IMR-90 (cell line): ENCODE results near the gene KCNJ16. TPM values are rescaled to one million over a fixed set of nuclear protein-coding genes. Genes with fewer than 3 reads are reported as not detected.

Source experiments
- ATAC-seq: fragments of 200-7000 bp; cut with Tn5 transposase; 2 replicates; pipeline ENCODE4 v1.9.1; 2020; ENCODE audit warnings: low read depth, mild to moderate bottlenecking, moderate library complexity
- BruUV-seq: library from RNA; stranded (reverse); fragments of 400-500 nt; replicated peaks from 2 replicates; lab custom pipeline; 2021; lab: Mats Ljungman, UMichigan
- CTCF ChIA-PET: fragments of 300-600 bp; formaldehyde crosslinking; extraction: SDS; loops from one replicate; lab custom pipeline; 2021; ENCODE audit warnings: antibody characterized with exemption; lab: Yijun Ruan, JAX
- POLR2A ChIA-PET: fragments of 300-600 bp; sonication (Branson Sonifier 250); formaldehyde crosslinking; loops from one replicate; lab custom pipeline; 2022; ENCODE audit warnings: antibody characterized with exemption; ENCODE audit not compliant: unreplicated experiment; lab: Charles Lee
- DNase-seq: peaks from one replicate; pipeline ENCODE4 v3.0.0; 2013
- H2AFZ ChIP-seq: replicated peaks from 2 replicates; pipeline ENCODE3; 2013; ENCODE audit warnings: low read length, mild to moderate bottlenecking; ENCODE audit not compliant: poor library complexity
- H2AK5ac ChIP-seq: 2 replicates; pipeline ENCODE4 v1.6.1; 2013; ENCODE audit warnings: low read depth, low read length, inconsistent platforms
- H2AK9ac ChIP-seq: replicated peaks from 2 replicates; pipeline ENCODE3; 2013; ENCODE audit warnings: mild to moderate bottlenecking, low read depth, low read length, moderate library complexity; ENCODE audit not compliant: poor library complexity
- H2BK120ac ChIP-seq: 2 replicates; pipeline ENCODE4 v1.6.1; 2013; ENCODE audit warnings: low read depth, low read length, inconsistent platforms
- H2BK15ac ChIP-seq: 3 replicates; pipeline ENCODE4 v1.6.1; 2013; ENCODE audit warnings: low read depth, low read length, inconsistent platforms
- H2BK20ac ChIP-seq: 2 replicates; pipeline ENCODE4 v1.6.1; 2013; ENCODE audit warnings: low read depth, mild to moderate bottlenecking, inconsistent platforms, low read length, moderate library complexity
- H2BK5ac ChIP-seq: 2 replicates; pipeline ENCODE4 v1.6.1; 2013; ENCODE audit warnings: mild to moderate bottlenecking, low read depth, low read length, inconsistent platforms; ENCODE audit not compliant: poor library complexity, severe bottlenecking
- H3K14ac ChIP-seq: replicated peaks from 2 replicates; pipeline ENCODE4 v1.6.1; 2013; ENCODE audit warnings: low read depth, low read length, inconsistent platforms
- H3K18ac ChIP-seq: 2 replicates; pipeline ENCODE4 v1.6.1; 2013; ENCODE audit warnings: low read depth, low read length, control low read depth
- H3K23ac ChIP-seq: 2 replicates; pipeline ENCODE4 v1.6.1; 2013; ENCODE audit warnings: low read depth, low read length, inconsistent platforms
- H3K27ac ChIP-seq: 2 replicates; pipeline ENCODE4 v1.5.1; 2013; ENCODE audit warnings: mild to moderate bottlenecking, control low read depth, low read length; ENCODE audit not compliant: insufficient read depth
- H3K27me3 ChIP-seq: 2 replicates; pipeline ENCODE4 v1.6.1; 2013; ENCODE audit warnings: low read length; ENCODE audit not compliant: control insufficient read depth, insufficient read depth
- H3K36me3 ChIP-seq: 2 replicates; pipeline ENCODE4 v1.6.1; 2013; ENCODE audit warnings: low read length, mixed read lengths; ENCODE audit not compliant: control insufficient read depth, insufficient read depth
- H3K4ac ChIP-seq: 2 replicates; pipeline ENCODE4 v1.6.1; 2013; ENCODE audit warnings: low read depth, low read length, inconsistent platforms
- H3K4me1 ChIP-seq: 2 replicates; pipeline ENCODE4 v1.6.1; 2013; ENCODE audit warnings: low read length, mixed read lengths; ENCODE audit not compliant: control insufficient read depth, insufficient read depth
- H3K4me2 ChIP-seq: 2 replicates; pipeline ENCODE4 v1.6.1; 2013; ENCODE audit warnings: low read depth, mild to moderate bottlenecking, control low read depth, low read length, moderate library complexity
- H3K4me3 ChIP-seq: 2 replicates; pipeline ENCODE4 v1.5.1; 2013; ENCODE audit warnings: low read depth, mild to moderate bottlenecking, control low read depth, low read length, moderate library complexity; ENCODE audit not compliant: insufficient read depth
- H3K56ac ChIP-seq: 2 replicates; pipeline ENCODE4 v1.6.1; 2013; ENCODE audit warnings: low read length, inconsistent platforms; ENCODE audit not compliant: insufficient read depth; ENCODE audit errors: extremely low read depth
- H3K79me1 ChIP-seq, 2 experiments: 2 replicates each; pipeline ENCODE4 v1.6.1; 2013; ENCODE audit warnings: low read length in 2 of 2, inconsistent platforms in 1 of 2, low read depth in 1 of 2
- H3K9ac ChIP-seq: 2 replicates; pipeline ENCODE4 v1.6.1; 2013; ENCODE audit warnings: low read depth, low read length, control low read depth
- H3K9me1 ChIP-seq: 2 replicates; pipeline ENCODE4 v1.6.1; 2013; ENCODE audit warnings: low read length, inconsistent platforms; ENCODE audit not compliant: insufficient read depth
- H3K9me3 ChIP-seq: 2 replicates; pipeline ENCODE4 v1.6.1; 2013; ENCODE audit warnings: low read length; ENCODE audit not compliant: control insufficient read depth, insufficient read depth
- H4K20me1 ChIP-seq: 2 replicates; pipeline ENCODE4 v1.6.1; 2013; ENCODE audit warnings: low read length, inconsistent platforms; ENCODE audit not compliant: insufficient read depth
- H4K5ac ChIP-seq: 2 replicates; pipeline ENCODE4 v1.6.1; 2013; ENCODE audit warnings: mild to moderate bottlenecking, low read depth, low read length, control low read depth
- H4K8ac ChIP-seq, 2 experiments: 2 replicates each; pipeline ENCODE4 v1.6.1; 2013; ENCODE audit warnings: low read depth in 2 of 2, low read length in 2 of 2, control low read depth in 1 of 2, inconsistent platforms in 1 of 2
- H4K91ac ChIP-seq: 2 replicates; pipeline ENCODE4 v1.6.1; 2013; ENCODE audit warnings: low read depth, low read length, inconsistent platforms; ENCODE audit not compliant: insufficient read depth
- CEBPB ChIP-seq: IDR thresholded peaks from 2 replicates; pipeline ENCODE4 v1.6.1; 2012; ENCODE audit warnings: low read depth, low read length, improper control_type of control experiment
- CHD1 ChIP-seq: IDR thresholded peaks from 2 replicates; pipeline ENCODE4 v1.6.1; 2012; ENCODE audit warnings: low read depth, low read length, improper control_type of control experiment
- FOS ChIP-seq: fragments of 150-350 bp; IDR thresholded peaks from 2 replicates; pipeline ENCODE4 v1.6.1; 2016; ENCODE audit warnings: low read depth, low read length
- MAFK ChIP-seq: IDR thresholded peaks from 2 replicates; pipeline ENCODE4 v1.6.1; 2012; ENCODE audit warnings: low read depth, low read length, improper control_type of control experiment
- MAZ ChIP-seq: IDR thresholded peaks from 2 replicates; pipeline ENCODE4 v1.6.1; 2012; ENCODE audit warnings: low read depth, mild to moderate bottlenecking, low read length, improper control_type of control experiment, moderate library complexity, borderline replicate concordance
- MXI1 ChIP-seq: IDR thresholded peaks from 2 replicates; pipeline ENCODE4 v1.6.1; 2012; ENCODE audit warnings: low read depth, mild to moderate bottlenecking, low read length, moderate library complexity, borderline replicate concordance
- NFE2L2 ChIP-seq: fragments of 150-350 bp; IDR thresholded peaks from 2 replicates; pipeline ENCODE4 v1.6.1; 2016; ENCODE audit warnings: low read depth, mild to moderate bottlenecking, low read length
- POLR2A ChIP-seq: IDR thresholded peaks from 2 replicates; pipeline ENCODE4 v1.6.1; 2012; ENCODE audit warnings: mild to moderate bottlenecking, low read depth, low read length
- RAD21 ChIP-seq: IDR thresholded peaks from 2 replicates; pipeline ENCODE4 v1.6.1; 2012; ENCODE audit warnings: low read length, improper control_type of control experiment
- RCOR1 ChIP-seq: IDR thresholded peaks from 2 replicates; pipeline ENCODE4 v1.6.1; 2012; ENCODE audit warnings: mild to moderate bottlenecking, low read length, improper control_type of control experiment; ENCODE audit not compliant: insufficient replicate concordance
- SMC3 ChIP-seq: fragments of 150-350 bp; IDR thresholded peaks from 2 replicates; pipeline ENCODE4 v1.6.1; 2016; ENCODE audit warnings: low read depth, mild to moderate bottlenecking, antibody characterized with exemption, low read length, moderate library complexity
- WGBS, 2 experiments: methylation state at CpG; one replicate each; pipeline versions ENCODE4 v1.1.5 to v1.1.7; 2013; ENCODE audit warnings: missing lambda C conversion rate in 2 of 2; ENCODE audit not compliant: insufficient read length in 1 of 2; ENCODE audit errors: extremely low coverage in 2 of 2; 5-methylcytosine and 5-hydroxymethylcytosine counted together
- dilution Hi-C: fragments of 300-500 bp; cut with HindIII; formaldehyde crosslinking; loops from one replicate; pipeline ENCODE4 v1.14.3; 2018; ENCODE audit warnings: low sequenced_read_pairs; ENCODE audit not compliant: unreplicated experiment
- in situ Hi-C: fragments of 300-500 bp; cut with MboI; formaldehyde crosslinking; loops from 3 replicates; pipeline ENCODE4 v1.14.3; 2019; ENCODE audit warnings: low sequenced_read_pairs, inconsistent platforms, mixed read lengths
- intact Hi-C: fragments of 100-400 bp; cut with micrococcal nuclease; formaldehyde crosslinking; loops from 2 replicates; pipeline ENCODE4 v1.10.0; 2022
- polyA plus RNA-seq, 3 experiments: library from polyadenylated mRNA; depleted of rRNA; stranded (reverse); fragments of >200 nt; gene quantifications; 2 replicates each; pipeline ENCODE4 v1.2.3, GENCODE V29; 2012; ENCODE audit warnings: low replicate concordance in 1 of 3
- total RNA-seq: library from RNA; depleted of rRNA; stranded (reverse); fragments of >200 nt; gene quantifications from 2 replicates; pipeline ENCODE4 v1.2.3, GENCODE V29; 2012
- TF ChIP-seq, protein P1 (sequence below): fragments of 150-350 bp; IDR thresholded peaks from 2 replicates; pipeline ENCODE4 v1.6.1; 2017; ENCODE audit warnings: mild to moderate bottlenecking, antibody characterized with exemption, low read length, low read depth
- TF ChIP-seq, protein P2 (sequence below): conservative IDR thresholded peaks from 2 replicates; pipeline ENCODE4 v1.5.1; 2012; ENCODE audit warnings: mild to moderate bottlenecking, low read depth, low read length, improper control_type of control experiment
- TF ChIP-seq, protein P3 (sequence below): fragments of 150-350 bp; IDR thresholded peaks from 2 replicates; pipeline ENCODE4 v1.6.1; 2016; ENCODE audit warnings: low read depth, mild to moderate bottlenecking, low read length, moderate library complexity, borderline replicate concordance

The KCNJ16 gene
- total and polyA plus RNA-seq, 2 of the 4 experiments (the other 2 are of a cell fraction): not detected

DNA sequence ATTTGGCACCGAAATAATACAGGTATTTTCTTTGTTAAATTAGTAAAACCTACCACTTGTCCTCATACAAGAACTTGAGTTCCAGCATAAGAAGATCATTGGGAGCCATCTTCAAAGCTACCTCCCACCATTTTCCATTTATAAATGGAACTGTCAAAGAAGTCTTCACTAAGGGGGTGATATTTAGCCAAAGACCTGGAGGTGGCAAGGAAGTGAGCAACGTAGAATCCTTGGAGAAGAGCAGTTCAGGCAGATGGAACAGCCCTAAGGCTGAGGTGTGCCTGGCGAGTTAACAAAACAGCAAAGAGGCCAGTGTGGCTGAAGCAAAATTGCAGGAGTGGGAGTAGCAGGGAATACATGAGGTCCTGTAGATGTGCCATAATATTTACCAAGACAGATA, 1.8 kb downstream of the KCNJ16 start:
- no peak for ATAC-seq
- Histone ChIP-seq H4K91ac (no peak overlapping the region), H2BK120ac (no peak overlapping the region), H3K4me3 (no peak overlapping the region), H4K5ac (no peak overlapping the region), H2BK20ac (no peak overlapping the region), H3K4me2 (no peak overlapping the region), H3K79me1 (no peaks in the 10 kb centered on the region), H3K23ac (no peak overlapping the region), H3K27ac (no peak overlapping the region), H3K14ac (no peak overlapping the region), H2BK5ac (no peak overlapping the region), H3K9me3 (no peaks in the 10 kb centered on the region), H3K9ac (no peak overlapping the region), H3K56ac (no peak overlapping the region), H2BK15ac (no peak overlapping the region), H4K20me1 (no peaks in the 10 kb centered on the region), H2AK9ac (no peak overlapping the region), H3K4ac (no peak overlapping the region), H4K8ac (0 out of 4 replicates have a peak overlapping the region, but pooled peaks of 1 of the 2 experiments have one; percentile 9), H3K4me1 (0 out of 2 replicates have a peak, but pooled peaks cover 1% of the 10 kb centered on the region), H3K36me3 (no peaks in the 10 kb centered on the region), H2AFZ (no peak overlapping the region), H3K18ac (no peak overlapping the region), H3K9me1 (no peaks in the 10 kb centered on the region), H2AK5ac (no peak overlapping the region), H3K27me3 (no peaks in the 10 kb centered on the region; the same call in 1 of the 2 replicates)
- in situ Hi-C loops (no loop called here), dilution Hi-C loops (no loop called here), intact Hi-C loops (loop anchor here (1.0 kb wide), 1 partner anchor 8 kb away; no protein-coding TSS in a partner anchor)
- WGBS, 2 experiments: 50% methylated on average over 2 of the region's 3 CpGs; no CpG with 5 or more reads in 1 of the 2 experiments
- POLR2A ChIA-PET: no interaction called here
- no peak for DNase-seq
- TF ChIP-seq SMC3 (no peak), FOS (no peak), NFE2L2 (no peak), MAFK (no peak), RCOR1 (no peak), CEBPB (no peak), MAZ (no peak), CHD1 (no peak), POLR2A (no peak), RAD21 (no peak), MXI1 (no peak)
- TF ChIP-seq, protein P1, sequence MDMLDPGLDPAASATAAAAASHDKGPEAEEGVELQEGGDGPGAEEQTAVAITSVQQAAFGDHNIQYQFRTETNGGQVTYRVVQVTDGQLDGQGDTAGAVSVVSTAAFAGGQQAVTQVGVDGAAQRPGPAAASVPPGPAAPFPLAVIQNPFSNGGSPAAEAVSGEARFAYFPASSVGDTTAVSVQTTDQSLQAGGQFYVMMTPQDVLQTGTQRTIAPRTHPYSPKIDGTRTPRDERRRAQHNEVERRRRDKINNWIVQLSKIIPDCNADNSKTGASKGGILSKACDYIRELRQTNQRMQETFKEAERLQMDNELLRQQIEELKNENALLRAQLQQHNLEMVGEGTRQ: no peak
- TF ChIP-seq, protein P2, sequence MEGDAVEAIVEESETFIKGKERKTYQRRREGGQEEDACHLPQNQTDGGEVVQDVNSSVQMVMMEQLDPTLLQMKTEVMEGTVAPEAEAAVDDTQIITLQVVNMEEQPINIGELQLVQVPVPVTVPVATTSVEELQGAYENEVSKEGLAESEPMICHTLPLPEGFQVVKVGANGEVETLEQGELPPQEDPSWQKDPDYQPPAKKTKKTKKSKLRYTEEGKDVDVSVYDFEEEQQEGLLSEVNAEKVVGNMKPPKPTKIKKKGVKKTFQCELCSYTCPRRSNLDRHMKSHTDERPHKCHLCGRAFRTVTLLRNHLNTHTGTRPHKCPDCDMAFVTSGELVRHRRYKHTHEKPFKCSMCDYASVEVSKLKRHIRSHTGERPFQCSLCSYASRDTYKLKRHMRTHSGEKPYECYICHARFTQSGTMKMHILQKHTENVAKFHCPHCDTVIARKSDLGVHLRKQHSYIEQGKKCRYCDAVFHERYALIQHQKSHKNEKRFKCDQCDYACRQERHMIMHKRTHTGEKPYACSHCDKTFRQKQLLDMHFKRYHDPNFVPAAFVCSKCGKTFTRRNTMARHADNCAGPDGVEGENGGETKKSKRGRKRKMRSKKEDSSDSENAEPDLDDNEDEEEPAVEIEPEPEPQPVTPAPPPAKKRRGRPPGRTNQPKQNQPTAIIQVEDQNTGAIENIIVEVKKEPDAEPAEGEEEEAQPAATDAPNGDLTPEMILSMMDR: no peak
- TF ChIP-seq, protein P3, sequence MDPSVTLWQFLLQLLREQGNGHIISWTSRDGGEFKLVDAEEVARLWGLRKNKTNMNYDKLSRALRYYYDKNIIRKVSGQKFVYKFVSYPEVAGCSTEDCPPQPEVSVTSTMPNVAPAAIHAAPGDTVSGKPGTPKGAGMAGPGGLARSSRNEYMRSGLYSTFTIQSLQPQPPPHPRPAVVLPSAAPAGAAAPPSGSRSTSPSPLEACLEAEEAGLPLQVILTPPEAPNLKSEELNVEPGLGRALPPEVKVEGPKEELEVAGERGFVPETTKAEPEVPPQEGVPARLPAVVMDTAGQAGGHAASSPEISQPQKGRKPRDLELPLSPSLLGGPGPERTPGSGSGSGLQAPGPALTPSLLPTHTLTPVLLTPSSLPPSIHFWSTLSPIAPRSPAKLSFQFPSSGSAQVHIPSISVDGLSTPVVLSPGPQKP: no peak
- BruUV-seq: no TSS peak
- CTCF ChIA-PET: no interaction called here
